ENCODE results near the gene CERS1.
A peak's percentile ranks its signal among the peaks of the same experiment; 100 is the strongest.

The CERS1 gene, protein sequence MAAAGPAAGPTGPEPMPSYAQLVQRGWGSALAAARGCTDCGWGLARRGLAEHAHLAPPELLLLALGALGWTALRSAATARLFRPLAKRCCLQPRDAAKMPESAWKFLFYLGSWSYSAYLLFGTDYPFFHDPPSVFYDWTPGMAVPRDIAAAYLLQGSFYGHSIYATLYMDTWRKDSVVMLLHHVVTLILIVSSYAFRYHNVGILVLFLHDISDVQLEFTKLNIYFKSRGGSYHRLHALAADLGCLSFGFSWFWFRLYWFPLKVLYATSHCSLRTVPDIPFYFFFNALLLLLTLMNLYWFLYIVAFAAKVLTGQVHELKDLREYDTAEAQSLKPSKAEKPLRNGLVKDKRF

GRCh38 chr19:18895824-18896341 is at the start of gene CERS1:
CERS1 (minus strand) TSS chr19:18896158; CDS start chr19:18896072, 86 bp downstream.
- no peak for DNase-seq (ENCODE audit: low read depth in 2 of 2)

DNA sequence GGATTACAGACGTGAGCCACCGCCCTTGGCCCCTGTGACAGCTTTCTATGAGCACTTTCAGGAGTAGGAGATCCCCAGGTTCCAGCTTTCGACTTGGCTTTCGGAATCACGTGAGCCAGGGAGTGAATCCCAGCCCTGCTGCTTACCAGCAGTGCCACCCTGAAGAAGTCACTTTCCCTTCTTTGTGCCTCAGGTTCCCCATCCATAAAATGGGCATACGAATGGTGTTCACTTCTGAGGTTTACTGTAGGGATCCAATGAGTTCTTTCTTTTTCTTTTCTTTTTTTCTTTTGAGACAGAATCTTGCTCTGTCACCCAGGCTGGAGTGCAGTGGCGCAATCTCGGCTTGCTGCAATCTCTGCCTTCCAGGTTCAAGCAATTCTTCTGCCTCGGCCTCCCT is 49.3 kb upstream of the CERS1 start:
- no peak for DNase-seq (ENCODE audit: low read depth in 2 of 2)

DNA sequence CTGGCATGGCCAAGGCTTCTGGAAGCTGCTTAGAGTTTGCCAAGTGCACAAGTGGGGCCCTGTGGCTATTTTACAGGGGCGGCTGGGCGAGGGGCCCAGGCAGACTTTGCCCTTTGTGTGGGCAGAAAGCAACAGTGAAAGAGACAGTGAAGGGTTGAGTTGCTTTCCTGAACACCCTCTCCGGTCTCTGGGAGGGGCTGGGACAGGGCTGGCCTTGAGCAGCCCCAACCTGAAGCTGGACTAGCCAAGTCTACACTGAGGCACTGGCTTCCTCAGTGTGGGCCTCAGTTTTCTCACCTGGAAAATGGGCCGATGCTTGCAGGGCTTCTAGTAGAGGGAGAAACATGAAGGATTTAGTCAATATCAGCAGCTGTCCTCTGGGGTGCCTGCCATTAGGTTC is 47.5 kb upstream of the CERS1 start:
- no peak for DNase-seq (ENCODE audit: low read depth in 2 of 2)

- no peak for DNase-seq (ENCODE audit: low read depth in 2 of 2)
These were observed 46.7 kb upstream of the CERS1 start for GRCh38 chr19:18942692-18943091.

- DNase-seq (ENCODE audit: low read depth in 2 of 2) = no peak
These were observed 45.8 kb upstream of the CERS1 start for GRCh38 chr19:18941628-18942354.

DNA sequence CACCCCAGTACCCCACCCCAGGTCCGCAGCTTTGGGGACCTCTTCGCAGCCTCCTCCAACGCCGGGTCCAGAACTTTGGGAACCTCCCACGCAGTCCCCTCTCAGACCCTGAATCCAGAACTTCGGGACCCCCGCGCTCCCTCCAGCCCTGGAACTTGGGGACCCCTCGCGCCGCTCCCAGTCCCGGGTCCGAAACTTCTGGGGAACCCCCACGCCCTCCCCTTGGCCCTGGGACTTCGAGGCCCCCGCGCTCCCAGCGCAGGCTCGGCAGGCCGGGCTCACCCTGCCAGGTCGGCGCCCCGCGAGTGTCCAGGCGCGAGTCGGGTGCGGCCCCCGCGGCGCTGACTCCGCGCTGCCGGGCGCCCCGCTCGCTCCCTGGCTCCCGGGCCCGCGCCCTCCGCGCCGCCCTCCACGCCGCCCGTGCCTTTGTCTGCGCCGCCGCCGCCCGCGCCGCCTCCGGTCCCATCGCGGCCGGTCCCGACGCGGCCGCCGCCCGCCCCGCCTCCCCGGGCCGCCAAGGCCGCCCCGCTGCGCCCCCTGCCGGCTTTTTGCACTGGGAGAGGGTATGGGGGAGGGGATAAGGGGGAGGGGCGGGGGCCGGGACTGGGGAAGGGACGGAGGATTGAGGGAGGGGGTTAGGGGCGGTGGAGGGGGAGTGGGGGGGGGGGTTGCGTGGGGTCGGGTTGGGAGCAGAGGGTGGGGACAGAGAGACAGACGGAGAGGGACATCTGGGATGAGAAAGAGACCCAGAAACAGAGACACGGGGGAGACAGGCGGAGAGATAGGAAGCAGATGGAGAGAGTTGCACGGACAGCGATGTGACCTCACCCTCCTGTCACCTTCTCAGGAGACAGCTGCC is 45.0 kb upstream of the CERS1 start, which contains the start of gene HOMER3:
TSS of gene HOMER3 (minus strand) at position 449 of the 859 bp plus-strand sequence. CDS start 2,235 bp downstream, outside the sequence.
- peak; percentile 33 to 67 for DNase-seq (ENCODE audit: low read depth in 2 of 2)

GRCh38 chr19:18939922-18940768 is 44.2 kb upstream of the CERS1 start:
- no peak for DNase-seq (ENCODE audit: low read depth in 2 of 2)

DNA sequence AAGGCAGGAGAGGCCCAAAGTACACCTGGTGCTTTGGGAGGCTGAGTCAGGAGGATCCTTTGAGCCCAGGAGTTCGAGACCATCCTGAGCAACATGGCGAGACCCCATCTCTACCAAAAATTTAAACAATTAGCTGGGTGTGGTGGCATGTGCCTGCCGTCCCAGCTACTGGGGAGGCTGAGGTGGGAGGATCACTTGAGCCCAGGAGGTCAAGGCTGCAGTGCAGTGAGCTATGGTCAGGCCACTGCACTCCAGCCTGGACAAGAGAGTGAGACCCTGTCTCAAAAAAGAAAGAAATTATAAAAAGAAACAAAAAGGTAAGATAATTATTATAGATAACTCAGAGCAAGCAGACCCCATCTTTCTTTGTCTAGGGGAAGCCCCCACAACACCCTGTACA is 43.2 kb upstream of the CERS1 start:
- no peak for DNase-seq (ENCODE audit: low read depth in 2 of 2)

GRCh38 chr19:18933297-18933696 is 37.3 kb upstream of the CERS1 start:
- DNase-seq (ENCODE audit: low read depth in 2 of 2) = no peak

DNA sequence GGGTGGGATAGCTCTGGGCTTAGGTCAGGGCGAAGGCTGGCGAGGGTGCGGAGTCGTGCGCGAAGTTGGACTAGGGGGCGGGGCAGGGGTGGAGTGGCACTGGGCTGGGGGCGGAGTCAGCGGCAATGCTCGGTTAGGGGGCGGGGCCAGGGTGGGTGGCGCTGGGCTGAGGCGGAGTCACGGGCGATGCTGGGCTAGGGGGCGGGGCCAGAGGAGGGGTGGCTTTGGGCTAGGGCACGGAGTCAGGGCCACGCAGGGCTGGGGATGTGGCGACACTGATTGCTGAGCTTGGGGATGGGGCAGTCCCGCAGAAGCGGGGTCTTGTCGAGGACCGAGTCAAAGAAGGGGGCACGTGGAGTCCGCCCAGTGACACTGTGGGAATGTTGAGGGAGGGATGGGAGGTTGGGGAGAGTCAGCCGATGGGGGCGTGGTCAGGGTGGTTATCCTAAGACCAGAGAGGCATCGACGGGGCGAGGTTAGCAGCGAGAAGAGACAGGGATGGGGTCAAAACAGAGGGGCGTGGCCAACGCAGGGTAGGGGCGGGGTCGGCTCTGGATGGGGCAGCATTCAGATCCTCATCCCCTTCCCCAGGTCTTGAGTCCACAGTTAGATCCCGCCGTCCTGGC is 36.4 kb upstream of the CERS1 start:
- DNase-seq (ENCODE audit: low read depth in 2 of 2) = peak; percentile 71 to 83

DNA sequence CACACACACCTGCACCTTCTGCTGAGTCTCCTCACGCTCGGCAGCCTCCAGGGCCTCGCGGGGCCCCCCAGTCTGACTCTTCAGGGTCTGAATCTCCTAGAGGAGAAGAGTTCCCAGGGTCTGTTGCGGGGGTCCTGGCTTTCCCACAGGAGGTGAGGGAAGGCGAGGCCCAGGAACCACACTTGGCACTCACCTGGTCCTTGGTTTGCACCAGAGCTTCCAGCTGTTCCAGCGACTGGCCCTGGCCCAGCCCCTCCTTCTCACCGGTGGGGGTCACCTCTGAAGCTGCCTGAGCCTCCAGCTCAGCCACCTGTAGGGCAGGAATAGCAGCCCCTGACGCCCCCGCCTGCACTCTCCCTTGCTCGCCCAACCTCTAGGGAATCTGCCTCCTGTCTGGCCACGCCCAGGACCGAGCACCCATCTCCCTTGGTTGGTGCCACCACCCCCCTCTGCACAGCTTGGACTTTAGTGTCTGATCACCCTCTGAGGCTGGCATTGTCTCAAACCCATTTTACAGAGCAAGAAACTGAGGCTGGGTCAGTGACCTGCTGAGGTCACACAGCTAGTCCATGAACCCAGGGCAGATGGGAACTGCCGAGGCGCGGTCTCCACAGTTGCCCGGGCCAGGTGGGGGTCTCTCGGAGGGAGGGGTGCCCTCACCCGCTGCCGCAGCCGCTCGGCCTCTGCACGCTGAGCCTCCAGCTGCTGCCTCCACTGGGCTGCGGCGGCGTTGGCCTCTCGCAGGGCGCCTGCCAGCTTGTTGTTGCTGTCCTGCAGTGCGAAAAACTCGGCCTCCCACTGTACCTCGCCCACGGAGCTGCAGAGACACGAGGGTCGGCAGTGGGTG is 35.6 kb upstream of the CERS1 start:
- no peak for DNase-seq (ENCODE audit: low read depth in 2 of 2)

- no peak for DNase-seq (ENCODE audit: low read depth in 2 of 2)
These were observed 33.4 kb upstream of the CERS1 start for GRCh38 chr19:18929311-18929710.

DNA sequence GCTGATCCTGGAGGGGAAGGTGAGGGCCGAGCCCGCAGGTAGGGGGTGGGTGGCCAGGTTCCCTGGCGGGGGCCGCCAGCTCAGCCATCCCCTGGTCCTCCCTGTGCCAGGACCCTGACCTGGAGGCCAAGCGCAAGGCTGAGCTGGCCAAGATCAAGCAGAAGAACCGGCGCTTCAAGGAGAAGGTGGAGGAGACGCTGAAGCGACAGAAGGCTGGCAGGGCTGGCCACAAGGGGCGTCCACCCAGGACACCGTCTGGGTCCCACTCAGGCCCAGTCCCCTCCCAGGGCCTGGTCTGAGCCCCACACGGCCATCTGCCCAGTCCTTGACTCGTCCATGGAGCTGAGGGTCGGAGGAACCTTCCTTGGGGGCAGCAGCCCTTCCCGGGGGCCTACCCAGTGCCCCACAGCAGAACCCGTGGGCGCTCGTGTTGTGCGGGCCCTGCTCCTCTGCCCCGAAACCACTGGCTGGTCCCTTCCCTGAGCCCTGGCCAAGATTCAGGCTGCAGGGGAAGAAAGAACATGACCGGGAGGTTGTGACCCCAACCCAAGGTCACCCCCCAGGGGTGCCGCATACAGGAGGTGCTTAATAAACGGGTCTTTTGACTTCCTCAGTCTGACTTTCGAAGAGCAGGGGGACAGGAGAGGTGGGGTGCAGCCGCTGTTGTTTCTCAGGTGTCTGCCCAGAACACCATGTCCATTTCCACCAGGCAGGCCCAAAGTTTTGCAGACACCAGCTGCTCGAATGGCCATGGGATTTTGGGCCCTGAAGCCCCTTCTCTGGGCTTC is 32.3 kb upstream of the CERS1 start:
- DNase-seq (ENCODE audit: low read depth in 2 of 2) = no peak

DNA sequence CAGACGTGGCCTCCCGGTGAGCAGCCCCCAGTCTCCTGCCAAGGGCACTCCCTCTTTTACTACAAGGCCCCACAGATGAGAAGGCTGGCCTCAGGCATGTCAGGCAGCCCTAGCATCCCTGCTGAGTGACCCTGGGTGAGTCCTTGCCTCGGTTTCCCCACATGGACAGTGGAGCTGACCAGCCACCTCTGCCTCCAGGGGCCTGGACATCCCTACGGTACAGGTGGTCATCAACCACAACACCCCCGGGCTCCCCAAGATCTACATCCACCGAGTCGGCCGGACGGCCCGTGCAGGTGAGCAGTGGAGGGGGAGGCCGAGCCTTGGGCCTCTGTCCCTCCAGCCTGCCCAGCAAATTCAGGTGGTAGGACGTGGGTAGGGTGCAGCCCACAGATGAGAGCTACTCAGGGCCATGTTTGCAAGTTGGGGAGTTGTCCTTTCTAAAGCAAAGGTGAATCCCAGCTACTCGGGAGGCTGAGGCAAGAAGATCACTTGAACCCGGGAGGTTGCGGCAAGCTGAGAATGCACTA is 28.8 kb upstream of the CERS1 start:
- no peak for DNase-seq (ENCODE audit: low read depth in 2 of 2)

DNA sequence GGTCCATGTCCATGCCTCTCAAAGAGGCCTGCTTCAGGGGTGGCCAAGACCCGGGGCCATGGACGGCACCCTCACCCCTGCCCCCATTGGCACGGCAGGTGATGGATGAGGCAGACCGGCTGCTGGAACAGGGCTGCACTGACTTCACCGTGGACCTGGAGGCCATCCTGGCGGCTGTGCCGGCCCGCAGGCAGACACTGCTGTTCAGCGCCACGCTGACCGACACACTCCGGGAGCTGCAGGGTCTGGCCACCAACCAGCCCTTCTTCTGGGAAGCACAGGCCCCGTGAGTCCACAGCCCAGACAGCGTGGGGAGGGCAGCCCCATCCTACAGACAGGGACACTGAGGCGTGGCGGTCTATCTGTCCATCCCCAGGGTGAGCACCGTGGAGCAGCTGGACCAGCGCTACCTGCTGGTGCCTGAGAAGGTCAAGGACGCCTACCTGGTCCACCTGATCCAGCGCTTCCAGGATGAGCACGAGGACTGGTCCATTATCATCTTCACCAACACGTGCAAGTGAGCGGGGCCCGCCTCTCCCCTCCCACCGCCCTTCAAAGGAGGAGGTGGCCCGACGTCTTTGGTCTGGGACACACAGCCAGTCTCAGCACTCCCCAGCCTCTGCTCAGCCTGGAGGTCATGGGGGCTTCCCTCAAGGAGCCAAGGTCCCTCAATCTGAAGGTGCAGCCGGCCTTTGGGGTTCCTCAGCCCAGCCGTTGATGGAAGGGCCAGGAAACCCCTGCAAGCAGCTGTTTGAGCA is 26.4 kb upstream of the CERS1 start:
- no peak for DNase-seq (ENCODE audit: low read depth in 2 of 2)

DNA sequence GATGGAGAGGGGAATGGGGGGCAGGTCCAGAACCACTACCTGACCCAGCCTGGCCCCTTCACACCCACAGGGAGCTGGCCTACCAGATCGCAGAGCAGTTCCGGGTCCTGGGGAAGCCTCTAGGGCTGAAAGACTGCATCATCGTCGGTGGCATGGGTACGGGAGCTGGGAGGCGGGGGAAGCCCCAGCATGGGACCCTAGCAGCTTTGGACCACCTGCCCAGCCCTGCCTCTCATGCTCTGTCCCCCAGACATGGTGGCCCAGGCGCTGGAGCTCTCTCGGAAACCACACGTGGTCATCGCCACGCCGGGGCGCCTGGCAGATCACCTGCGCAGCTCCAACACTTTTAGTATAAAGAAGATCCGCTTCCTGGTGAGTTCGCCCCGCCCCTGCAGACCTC is 25.6 kb upstream of the CERS1 start:
- no peak for DNase-seq (ENCODE audit: low read depth in 2 of 2)

DNA sequence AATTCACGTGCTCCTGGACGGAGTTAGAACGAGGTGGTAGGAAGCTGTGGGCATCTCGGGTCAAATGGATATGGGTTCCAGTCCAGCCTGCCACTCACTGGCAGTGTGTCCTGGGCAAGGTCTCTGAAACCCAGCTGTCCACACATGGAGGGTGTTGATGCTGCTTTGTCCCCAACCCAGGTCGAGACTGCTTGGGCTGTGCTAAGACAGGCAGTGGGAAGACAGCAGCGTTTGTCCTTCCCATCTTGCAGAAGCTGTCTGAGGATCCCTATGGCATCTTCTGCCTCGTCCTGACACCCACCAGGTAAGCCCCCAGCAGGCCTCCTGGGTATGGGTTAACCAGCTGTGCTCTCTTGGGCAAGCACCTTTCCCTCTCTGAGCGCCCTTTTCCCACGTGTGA is 24.4 kb upstream of the CERS1 start:
- no peak for DNase-seq (ENCODE audit: low read depth in 2 of 2)

GRCh38 chr19:18919900-18920214 is 23.9 kb upstream of the CERS1 start:
- DNase-seq (ENCODE audit: low read depth in 2 of 2) = no peak
